Lower leg skin (tissue), 3 donors: Measurements from ENCODE around the gene TMCO4.

Experiments used
- POLR2A ChIP-seq, 2 donors: fragments of 450-650 bp; IDR thresholded peaks; one replicate each; pipeline ENCODE4 v1.6.1; 2016 to 2017; ENCODE audit warnings: antibody characterized with exemption in 2 of 2, mild to moderate bottlenecking in 1 of 2, moderate library complexity in 1 of 2
- TF ChIP-seq, protein P1 (sequence below), 3 donors: fragments of 450-650 bp; IDR thresholded peaks; one replicate each; pipeline ENCODE4 v1.5.1; 2016; ENCODE audit warnings: antibody characterized with exemption in 3 of 3, mild to moderate bottlenecking in 3 of 3, moderate library complexity in 2 of 3

DNA sequence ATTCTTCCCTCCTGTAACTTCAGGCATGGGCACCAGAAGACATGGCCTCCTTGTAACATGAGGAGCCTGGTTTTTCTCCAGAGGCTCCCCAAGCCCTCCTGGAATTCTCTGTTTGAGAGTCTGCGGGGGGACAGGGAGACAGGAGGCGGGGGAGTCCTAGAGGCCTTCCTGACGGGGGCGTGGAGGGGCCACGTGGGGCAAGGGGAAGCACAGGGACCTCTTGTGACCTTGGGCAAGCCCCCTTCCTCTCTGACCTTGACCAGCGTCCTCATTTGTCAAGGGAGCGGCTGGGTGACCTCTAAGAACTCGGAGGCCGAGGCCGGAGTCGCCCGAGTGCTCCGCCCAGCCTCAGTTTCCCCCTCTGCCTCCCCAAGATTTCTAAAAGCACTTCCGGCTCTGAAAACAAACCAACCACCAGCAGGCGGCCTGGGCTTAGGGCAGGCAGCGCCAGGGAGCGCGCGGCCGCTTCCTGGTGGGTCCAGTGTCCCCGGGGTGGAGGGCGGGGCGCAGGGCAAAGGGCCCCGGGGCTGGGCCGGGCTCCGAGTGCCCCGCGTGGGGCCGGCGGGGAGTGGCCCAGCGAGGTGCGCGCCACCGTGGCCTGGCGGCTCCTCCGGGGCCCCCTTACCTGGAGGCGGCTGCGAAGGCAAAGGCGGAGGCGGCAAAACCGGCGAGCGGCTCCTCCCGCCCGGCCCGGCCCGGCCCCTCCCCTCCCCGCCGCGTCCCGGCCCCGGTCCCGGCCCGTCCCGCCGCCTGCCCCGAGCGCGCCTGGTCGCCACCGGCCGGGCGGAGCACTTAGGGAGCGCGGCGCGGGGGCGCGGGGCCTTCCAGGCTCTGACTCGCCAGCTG, at the start of gene TMCO4:
- TF ChIP-seq, protein P1, sequence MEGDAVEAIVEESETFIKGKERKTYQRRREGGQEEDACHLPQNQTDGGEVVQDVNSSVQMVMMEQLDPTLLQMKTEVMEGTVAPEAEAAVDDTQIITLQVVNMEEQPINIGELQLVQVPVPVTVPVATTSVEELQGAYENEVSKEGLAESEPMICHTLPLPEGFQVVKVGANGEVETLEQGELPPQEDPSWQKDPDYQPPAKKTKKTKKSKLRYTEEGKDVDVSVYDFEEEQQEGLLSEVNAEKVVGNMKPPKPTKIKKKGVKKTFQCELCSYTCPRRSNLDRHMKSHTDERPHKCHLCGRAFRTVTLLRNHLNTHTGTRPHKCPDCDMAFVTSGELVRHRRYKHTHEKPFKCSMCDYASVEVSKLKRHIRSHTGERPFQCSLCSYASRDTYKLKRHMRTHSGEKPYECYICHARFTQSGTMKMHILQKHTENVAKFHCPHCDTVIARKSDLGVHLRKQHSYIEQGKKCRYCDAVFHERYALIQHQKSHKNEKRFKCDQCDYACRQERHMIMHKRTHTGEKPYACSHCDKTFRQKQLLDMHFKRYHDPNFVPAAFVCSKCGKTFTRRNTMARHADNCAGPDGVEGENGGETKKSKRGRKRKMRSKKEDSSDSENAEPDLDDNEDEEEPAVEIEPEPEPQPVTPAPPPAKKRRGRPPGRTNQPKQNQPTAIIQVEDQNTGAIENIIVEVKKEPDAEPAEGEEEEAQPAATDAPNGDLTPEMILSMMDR (IDR thresholded peaks at IDR 0.05) = no peak
- no peak for TF ChIP-seq POLR2A (IDR thresholded peaks at IDR 0.05)
